GM12878 (cell line): ENCODE measurements around the gene LIPM. TPM values are rescaled to one million over a fixed set of nuclear protein-coding genes. Genes with fewer than 3 reads are reported as not detected.

ENCODE experiments used
- ATAC-seq: fragments of 200-7000 bp; cut with Tn5 transposase; 3 replicates; pipeline ENCODE4 v1.9.1; 2020; ENCODE audit warnings: mild to moderate bottlenecking, moderate library complexity
- BruUV-seq: library from RNA; stranded (reverse); fragments of 400-500 nt; replicated peaks from 2 replicates; lab custom pipeline; 2021; lab: Mats Ljungman, UMichigan
- CTCF ChIA-PET: fragments of 300-600 bp; sonication (Branson Sonifier 250); formaldehyde crosslinking; extraction: SDS; loops from one replicate; lab custom pipeline; 2021; ENCODE audit warnings: inconsistent platforms; lab: Yijun Ruan, JAX
- POLR2A ChIA-PET: fragments of 350-600 bp; formaldehyde crosslinking; extraction: SDS; loops from one replicate; lab custom pipeline; 2021; ENCODE audit warnings: inconsistent platforms; lab: Charles Lee
- RAD21 ChIA-PET: fragments of 300-600 bp; sonication (Branson Sonifier 250); formaldehyde crosslinking; loops from one replicate; lab custom pipeline; 2023; ENCODE audit warnings: antibody characterized with exemption; ENCODE audit not compliant: unreplicated experiment; lab: Charles Lee
- SMC1A ChIA-PET: fragments of 300-600 bp; sonication (Branson Sonifier 250); formaldehyde crosslinking; loops from one replicate; lab custom pipeline; 2023; ENCODE audit not compliant: unreplicated experiment, uncharacterized antibody; lab: Charles Lee
- DNase-seq: peaks from one replicate; pipeline ENCODE4 v3.0.0-alpha.2; 2011; ENCODE audit warnings: low read depth, low spot score
- FAIRE-seq: peaks from 3 replicates; lab custom pipeline; 2011; peaks lifted over from hg19 to GRCh38; lab: Jason Lieb, UNC
- H2AFZ ChIP-seq: 2 replicates; pipeline ENCODE4 v1.6.0; 2011; ENCODE audit warnings: low read depth, low read length, control low read depth; ENCODE audit not compliant: control insufficient read depth
- H3K27ac ChIP-seq: 2 replicates; pipeline ENCODE4 v1.5.1; 2011; ENCODE audit warnings: control low read depth; ENCODE audit not compliant: control insufficient read depth, insufficient read depth
- H3K27me3 ChIP-seq, 2 experiments: replicated peaks in 1 of 2; 2 replicates each; pipeline versions ENCODE4 v1.6.0 to v1.6.1; 2011; ENCODE audit warnings: low read length in 1 of 2; ENCODE audit not compliant: control insufficient read depth in 2 of 2, insufficient read depth in 2 of 2
- H3K36me3 ChIP-seq, 2 experiments: 2 replicates each; pipeline ENCODE4 v1.5.1; 2011; ENCODE audit warnings: low read length in 1 of 2; ENCODE audit not compliant: control insufficient read depth in 2 of 2, insufficient read depth in 2 of 2
- H3K4me1 ChIP-seq: 2 replicates; pipeline ENCODE4 v1.6.1; 2011; ENCODE audit warnings: mild to moderate bottlenecking, low read length, moderate library complexity, mixed read lengths; ENCODE audit not compliant: control insufficient read depth, insufficient read depth
- H3K4me2 ChIP-seq: 2 replicates; pipeline ENCODE4 v1.6.0; 2011; ENCODE audit warnings: control low read depth; ENCODE audit not compliant: control insufficient read depth, insufficient read depth
- H3K4me3 ChIP-seq: fragments of 200-600 bp; sonication (generic); 2 replicates; pipeline ENCODE4 v1.5.1; 2016
- H3K79me2 ChIP-seq: 2 replicates; pipeline ENCODE4 v1.6.0; 2011; ENCODE audit warnings: low read length; ENCODE audit not compliant: control insufficient read depth, insufficient read depth
- H3K9ac ChIP-seq: 2 replicates; pipeline ENCODE4 v1.8.0; 2011; ENCODE audit warnings: low read length, control low read depth, mixed read lengths; ENCODE audit not compliant: control insufficient read depth, insufficient read depth
- H3K9me3 ChIP-seq: replicated peaks from 3 replicates; pipeline ENCODE4 v1.5.1; 2011; ENCODE audit warnings: mild to moderate bottlenecking, low read length; ENCODE audit not compliant: control insufficient read depth, insufficient read depth
- H4K20me1 ChIP-seq: 2 replicates; pipeline ENCODE4 v1.6.0; 2011; ENCODE audit not compliant: control insufficient read depth, insufficient read depth
- ATF3 ChIP-seq: IDR thresholded peaks from 2 replicates; pipeline ENCODE4 v1.6.1; 2011; ENCODE audit warnings: low read depth, mild to moderate bottlenecking, low read length, moderate library complexity, borderline replicate concordance; ENCODE audit errors: extremely low read depth
- BCLAF1 ChIP-seq: fragments of 450-650 bp; IDR thresholded peaks from 2 replicates; pipeline ENCODE4 v1.6.1; 2017; ENCODE audit warnings: antibody characterized with exemption, mild to moderate bottlenecking, moderate library complexity
- HSF1 ChIP-seq: fragments of 150-350 bp; IDR thresholded peaks from 2 replicates; pipeline ENCODE4 v1.6.1; 2014; ENCODE audit warnings: mild to moderate bottlenecking, low read depth, low read length
- IKZF1 ChIP-seq: fragments of 450-650 bp; conservative IDR thresholded peaks from 2 replicates; pipeline ENCODE4 v1.6.1; 2017; ENCODE audit warnings: antibody characterized with exemption, mild to moderate bottlenecking
- IKZF2 ChIP-seq, 2 experiments: fragments of 450-650 bp; IDR thresholded peaks; 2 replicates each; pipeline ENCODE4 v1.6.1; 2017; ENCODE audit warnings: mild to moderate bottlenecking in 2 of 2, moderate library complexity in 2 of 2
- JUNB ChIP-seq: IDR thresholded peaks from 2 replicates; pipeline ENCODE4 v1.6.1; 2016; ENCODE audit warnings: antibody characterized with exemption, mild to moderate bottlenecking
- KAT2A ChIP-seq: conservative IDR thresholded peaks from 2 replicates; pipeline ENCODE4 v1.6.1; 2011; ENCODE audit warnings: low read depth, low read length; ENCODE audit not compliant: control insufficient read depth
- KLF5 ChIP-seq: fragments of 450-650 bp; IDR thresholded peaks from 2 replicates; pipeline ENCODE4 v1.6.1; 2014; ENCODE audit warnings: mild to moderate bottlenecking; ENCODE audit not compliant: partially characterized antibody
- MYB ChIP-seq: fragments of 150-350 bp; IDR thresholded peaks from 2 replicates; pipeline ENCODE4 v1.6.1; 2014; ENCODE audit warnings: mild to moderate bottlenecking, low read depth, low read length, borderline replicate concordance
- NFIC ChIP-seq: IDR thresholded peaks from 2 replicates; pipeline ENCODE4 v1.6.1; 2012; ENCODE audit warnings: low read depth, mild to moderate bottlenecking, inconsistent platforms, low read length, moderate library complexity
- RB1 ChIP-seq: fragments of 450-650 bp; formaldehyde crosslinking; IDR thresholded peaks from 2 replicates; pipeline ENCODE4 v1.6.1; 2017; ENCODE audit warnings: mild to moderate bottlenecking, borderline replicate concordance
- RELB ChIP-seq: fragments of 450-650 bp; IDR thresholded peaks from 2 replicates; pipeline ENCODE4 v1.6.1; 2017; ENCODE audit warnings: low read depth, mild to moderate bottlenecking, moderate library complexity
- SMC3 ChIP-seq: IDR thresholded peaks from 2 replicates; pipeline ENCODE4 v1.6.1; 2011; ENCODE audit warnings: low read length, improper control_type of control experiment, borderline replicate concordance
- SPI1 ChIP-seq: IDR thresholded peaks from 2 replicates; pipeline ENCODE4 v1.6.1; 2011; ENCODE audit warnings: low read depth, mild to moderate bottlenecking, low read length, moderate library complexity, borderline replicate concordance; ENCODE audit not compliant: insufficient read depth
- TCF3 ChIP-seq: IDR thresholded peaks from 2 replicates; pipeline ENCODE4 v1.6.1; 2012; ENCODE audit warnings: low read depth, mild to moderate bottlenecking, low read length, borderline replicate concordance; ENCODE audit not compliant: insufficient read depth
- WRNIP1 ChIP-seq: IDR thresholded peaks from 2 replicates; pipeline ENCODE4 v1.6.1; 2011; ENCODE audit warnings: low read depth, low read length, improper control_type of control experiment, borderline replicate concordance
- ZNF622 ChIP-seq: fragments of 450-650 bp; IDR thresholded peaks from 2 replicates; pipeline ENCODE4 v1.6.1; 2017; ENCODE audit warnings: mild to moderate bottlenecking, inconsistent platforms
- in situ Hi-C: fragments of 300-500 bp; cut with MboI; formaldehyde crosslinking; loops from 9 replicates; pipeline ENCODE4 v1.14.3; 2018; ENCODE audit warnings: mixed read lengths
- intact Hi-C: fragments of 100-400 bp; cut with micrococcal nuclease; formaldehyde crosslinking; loops from one replicate; pipeline ENCODE4 v1.14.2; 2022; ENCODE audit not compliant: unreplicated experiment
- polyA plus RNA-seq, 11 experiments: library from polyadenylated mRNA; depleted of rRNA in 4 of 11; unstranded in 6 of 11; stranded (reverse) in 5 of 11; fragments of >200 nt; fragmentation: Nextera tagmentation in 4 of 11; fragmentation: Illumina TruSeq in 1 of 11; extraction: Ambion mirVana in 4 of 11; extraction: Trizol in 1 of 11; gene quantifications; 1 replicate in 1 of 11; 2 replicates in 10 of 11; pipeline versions ENCODE4 v1.2.1 to v1.2.3, GENCODE V29; 2011 to 2016; ENCODE audit warnings: inconsistent platforms in 2 of 11, missing spikeins in 2 of 11, low read depth in 1 of 11
- total RNA-seq, 4 experiments: library from RNA; depleted of rRNA in 3 of 4; stranded (reverse); fragments of >200 nt in 3 of 4; fragmentation: Illumina TruSeq in 1 of 4; extraction: Trizol in 1 of 4; gene quantifications; 2 replicates each; pipeline versions ENCODE4 v1.2.1 to v1.2.3, GENCODE V29; 2013 to 2021

LIPM gene
- total and polyA plus RNA-seq, 10 of the 15 experiments (the other 5 are each of a cell fraction or from before 2014, with no cell fraction given) = not detected

GRCh38 chr10:88788924-88789323 is 13.6 kb upstream of the LIPM start:
- DNase-seq = no peak
- no TSS peak for BruUV-seq

More at GRCh38 chr10:88788924-88789323, 13.6 kb upstream of the LIPM start:
- CTCF ChIA-PET = interaction anchor here (0.7 to 1.5 kb wide), 4 partner anchors 14 to 70 kb away, joined by 3 to 5 read pairs (median 3); no protein-coding TSS in a partner anchor
- Histone ChIP-seq H4K20me1 (no peaks in the 10 kb centered on the region), H3K4me1 (peaks cover 7% of the 10 kb centered on the region; the same call in 1 of the 2 replicates), H3K9ac (no peak overlapping the region), H3K79me2 (no peaks in the 10 kb centered on the region), H3K4me3 (no peak overlapping the region), H3K9me3 (no peaks in the 10 kb centered on the region; the same call in 2 of the 3 replicates), H3K27ac (no peak overlapping the region), H2AFZ (no peak overlapping the region), H3K4me2 (no peak overlapping the region), H3K27me3 (no peaks in the 10 kb centered on the region), H3K36me3 (no peaks in the 10 kb centered on the region)
- no peak for TF ChIP-seq IKZF1
- no peak for TF ChIP-seq HSF1
- no peak for TF ChIP-seq ATF3
- no peak for TF ChIP-seq KAT2A
- TF ChIP-seq JUNB = no peak
- TF ChIP-seq IKZF2 (IDR thresholded peaks at IDR 0.05) = no peak
- no peak for TF ChIP-seq RELB
- no peak for TF ChIP-seq KLF5
- TF ChIP-seq SPI1 = no peak
- no peak for TF ChIP-seq RB1
- no peak for TF ChIP-seq WRNIP1
- no peak for TF ChIP-seq MYB
- TF ChIP-seq BCLAF1 = no peak
- TF ChIP-seq SMC3 = no peak
- no peak for TF ChIP-seq ZNF622
- TF ChIP-seq NFIC = no peak
- no peak for TF ChIP-seq TCF3
- no peak for FAIRE-seq
- SMC1A ChIA-PET = interaction anchor here (0.9 to 1.0 kb wide), 2 partner anchors 11 to 30 kb away, joined by 3 to 4 read pairs; no protein-coding TSS in a partner anchor
- intact Hi-C loops = no loop called here
- POLR2A ChIA-PET = no interaction called here
- in situ Hi-C loops = no loop called here
- RAD21 ChIA-PET = interaction anchor here (1.0 kb wide), 1 partner anchor 61 kb away, joined by 3 read pairs; no protein-coding TSS in a partner anchor
- ATAC-seq = no peak
